Measurements from ENCODE around the gene SH2D7.
"Not testable (repeated sequence)": the region's sequence is repeated elsewhere in the genome, so short reads cannot be mapped to it uniquely, and the experiment has no call there.

The SH2D7 gene

DNA sequence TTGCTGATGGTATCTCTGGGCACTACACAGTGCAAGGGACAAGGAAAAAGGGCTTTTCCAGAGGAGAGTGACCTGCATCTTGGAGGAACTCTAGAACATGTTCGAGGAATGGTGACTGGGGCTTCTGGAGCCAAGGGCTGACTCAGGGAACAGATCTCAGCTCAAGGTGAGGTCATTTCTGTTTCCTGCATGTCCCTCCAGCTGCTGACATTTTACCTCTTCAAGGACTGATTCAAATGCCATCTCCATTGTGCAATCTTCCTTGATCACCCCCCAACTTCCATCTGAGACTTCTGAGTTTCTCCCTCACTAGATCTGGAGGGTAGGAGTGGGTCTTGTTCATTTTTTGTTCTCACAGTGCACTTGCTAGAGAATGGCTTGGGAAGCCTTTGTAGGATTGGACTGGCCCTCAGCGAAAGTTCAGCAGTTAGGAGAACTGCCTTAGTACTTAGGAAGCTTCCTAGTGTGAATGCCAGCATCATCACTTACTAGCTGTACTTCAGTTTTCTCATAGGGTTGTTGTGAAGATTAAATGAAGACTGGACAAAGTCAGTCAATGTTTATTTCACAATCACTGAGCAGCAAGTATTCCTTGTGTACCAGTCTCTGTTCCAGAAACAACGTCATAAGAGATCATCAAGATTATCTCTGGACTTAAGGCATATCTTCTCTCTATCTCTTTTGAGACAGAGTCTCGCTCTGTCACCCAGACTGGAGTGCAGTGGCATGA lies 54.2 kb downstream of the SH2D7 start:
- peak; percentile 59 for DNase-seq (ENCODE audit: low spot score)

GRCh38 chr15:78147566-78147965 lies 55.2 kb downstream of the SH2D7 start:
- no peak for DNase-seq (ENCODE audit: low spot score)

- no peak for DNase-seq (ENCODE audit: low spot score)
Measured at GRCh38 chr15:78148392-78149067, 56.2 kb downstream of the SH2D7 start.

GRCh38 chr15:78149068-78149804 lies 56.9 kb downstream of the SH2D7 start, which contains the start of gene IDH3A:
Gene IDH3A, plus strand, starts transcription at chr15:78149362. Its CDS starts 42 bp downstream, at chr15:78149404.
- DNase-seq (ENCODE audit: low spot score), result peak; percentile 97

- DNase-seq (ENCODE audit: low spot score), result peak; percentile 37
Measured at GRCh38 chr15:78149805-78150751, 57.7 kb downstream of the SH2D7 start.

DNA sequence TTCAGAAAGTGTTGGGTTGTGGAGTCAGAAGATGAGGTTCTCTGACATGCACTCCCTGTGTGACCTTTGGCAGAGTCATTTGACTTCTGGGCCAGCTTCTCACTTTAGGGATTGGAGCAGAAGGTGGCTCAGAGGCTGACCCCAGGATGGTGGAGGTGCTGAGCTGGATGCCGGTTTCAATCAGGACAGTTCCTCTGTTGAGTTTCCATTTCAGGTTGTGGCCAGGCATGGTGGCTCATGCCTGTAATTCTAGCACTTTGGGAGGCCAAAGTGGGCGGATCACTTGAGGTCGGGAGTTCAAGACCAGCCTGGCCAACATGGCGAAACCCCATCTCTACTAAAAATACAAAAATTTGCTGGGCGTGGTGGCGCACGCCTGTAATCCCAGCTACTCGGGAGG lies 58.7 kb downstream of the SH2D7 start:
- DNase-seq (ENCODE audit: low spot score), result not testable (repeated sequence)

All from kidney tubule cell (primary cell).